Measurements from ENCODE around the gene C1R.

C1R gene

DNA sequence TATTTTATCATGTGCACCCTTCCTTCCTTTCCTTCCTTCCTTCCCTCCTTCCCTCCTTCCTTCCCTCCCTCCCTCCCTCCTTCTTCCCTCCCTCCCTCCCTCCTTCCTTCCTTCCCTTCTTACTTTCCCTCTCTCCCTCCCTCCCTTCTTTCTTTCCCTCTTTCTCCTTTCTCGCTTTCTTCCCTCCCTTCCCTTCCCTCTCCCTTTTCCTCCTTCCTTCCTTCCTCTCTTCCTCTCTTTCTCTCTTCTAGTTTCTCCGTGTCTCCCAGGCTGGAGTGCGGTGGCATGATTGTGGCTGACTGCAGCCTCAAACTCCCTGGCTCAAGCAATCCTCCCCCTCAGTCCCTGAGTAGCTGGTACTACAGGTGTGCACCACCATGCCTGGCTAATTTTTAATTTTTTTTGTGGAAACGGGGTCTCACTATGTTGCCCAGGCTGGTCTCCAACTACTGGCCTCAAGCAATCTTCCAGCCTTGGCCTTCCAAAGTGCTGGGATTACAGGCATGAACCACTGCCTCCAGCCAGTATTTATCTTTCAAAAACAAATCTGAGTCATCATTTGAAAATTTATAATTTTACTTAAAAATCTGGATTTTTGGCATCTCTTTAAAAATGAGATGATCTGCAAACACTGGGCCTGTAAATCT, 8.9 kb upstream of the C1R start:
- TF ChIP-seq, protein P1, sequence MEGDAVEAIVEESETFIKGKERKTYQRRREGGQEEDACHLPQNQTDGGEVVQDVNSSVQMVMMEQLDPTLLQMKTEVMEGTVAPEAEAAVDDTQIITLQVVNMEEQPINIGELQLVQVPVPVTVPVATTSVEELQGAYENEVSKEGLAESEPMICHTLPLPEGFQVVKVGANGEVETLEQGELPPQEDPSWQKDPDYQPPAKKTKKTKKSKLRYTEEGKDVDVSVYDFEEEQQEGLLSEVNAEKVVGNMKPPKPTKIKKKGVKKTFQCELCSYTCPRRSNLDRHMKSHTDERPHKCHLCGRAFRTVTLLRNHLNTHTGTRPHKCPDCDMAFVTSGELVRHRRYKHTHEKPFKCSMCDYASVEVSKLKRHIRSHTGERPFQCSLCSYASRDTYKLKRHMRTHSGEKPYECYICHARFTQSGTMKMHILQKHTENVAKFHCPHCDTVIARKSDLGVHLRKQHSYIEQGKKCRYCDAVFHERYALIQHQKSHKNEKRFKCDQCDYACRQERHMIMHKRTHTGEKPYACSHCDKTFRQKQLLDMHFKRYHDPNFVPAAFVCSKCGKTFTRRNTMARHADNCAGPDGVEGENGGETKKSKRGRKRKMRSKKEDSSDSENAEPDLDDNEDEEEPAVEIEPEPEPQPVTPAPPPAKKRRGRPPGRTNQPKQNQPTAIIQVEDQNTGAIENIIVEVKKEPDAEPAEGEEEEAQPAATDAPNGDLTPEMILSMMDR (IDR thresholded peaks at IDR 0.05; ENCODE audit: low read length) = no peak
- no peak for TF ChIP-seq EZH2 (IDR thresholded peaks at IDR 0.05; ENCODE audit: borderline replicate concordance, low read length)
- Histone ChIP-seq H3K4me2 (ENCODE audit: low read length) (no peak overlapping the region), H3F3A (ENCODE audit: insufficient read depth, low read length) (no peaks in the 10 kb centered on the region), H3K4me1 (ENCODE audit: insufficient read depth, low read length, severe bottlenecking) (no peaks in the 10 kb centered on the region), H3K36me3 (ENCODE audit: insufficient read depth, low read length) (no peaks in the 10 kb centered on the region; the same call in 1 of the 2 replicates), H3K9me2 (ENCODE audit: low read depth, low read length) (no peaks in the 10 kb centered on the region), H3K9ac (ENCODE audit: low read length) (no peak overlapping the region), H3K27ac (ENCODE audit: low read depth, low read length, poor library complexity, severe bottlenecking) (no peak overlapping the region), H3K27me3 (ENCODE audit: insufficient read depth, low read length) (no peaks in the 10 kb centered on the region; the same call in 1 of the 2 replicates), H3K79me2 (ENCODE audit: insufficient read depth, low read length) (no peaks in the 10 kb centered on the region), H4K20me1 (ENCODE audit: insufficient read depth, low read length) (no peaks in the 10 kb centered on the region), H3K4me3 (ENCODE audit: low read depth, low read length, poor library complexity, severe bottlenecking) (no peak overlapping the region), H3K9me3 (ENCODE audit: low read length) (peaks cover 6% of the 10 kb centered on the region; the same call in 1 of the 2 replicates), H2AFZ (ENCODE audit: low read length) (no peak overlapping the region)

GRCh38 chr12:7100239-7100638, 8.0 kb upstream of the C1R start:
- Histone ChIP-seq H3K4me1 (ENCODE audit: insufficient read depth, low read length, severe bottlenecking) (no peaks in the 10 kb centered on the region), H3K9ac (ENCODE audit: low read length) (no peak overlapping the region), H3K27ac (ENCODE audit: low read depth, low read length, poor library complexity, severe bottlenecking) (no peak overlapping the region), H3F3A (ENCODE audit: insufficient read depth, low read length) (no peaks in the 10 kb centered on the region), H3K27me3 (ENCODE audit: insufficient read depth, low read length) (no peaks in the 10 kb centered on the region), H3K9me3 (ENCODE audit: low read length) (no peaks in the 10 kb centered on the region), H3K36me3 (ENCODE audit: insufficient read depth, low read length) (no peaks in the 10 kb centered on the region), H3K9me2 (ENCODE audit: low read depth, low read length) (no peaks in the 10 kb centered on the region), H4K20me1 (ENCODE audit: insufficient read depth, low read length) (no peaks in the 10 kb centered on the region), H3K4me3 (ENCODE audit: low read depth, low read length, poor library complexity, severe bottlenecking) (no peak overlapping the region), H3K4me2 (ENCODE audit: low read length) (no peak overlapping the region), H2AFZ (ENCODE audit: low read length) (no peak overlapping the region), H3K79me2 (ENCODE audit: insufficient read depth, low read length) (no peaks in the 10 kb centered on the region)
- TF ChIP-seq, protein P1 (IDR thresholded peaks at IDR 0.05; ENCODE audit: low read length) = no peak
- TF ChIP-seq EZH2 (IDR thresholded peaks at IDR 0.05; ENCODE audit: borderline replicate concordance, low read length) = no peak

DNA sequence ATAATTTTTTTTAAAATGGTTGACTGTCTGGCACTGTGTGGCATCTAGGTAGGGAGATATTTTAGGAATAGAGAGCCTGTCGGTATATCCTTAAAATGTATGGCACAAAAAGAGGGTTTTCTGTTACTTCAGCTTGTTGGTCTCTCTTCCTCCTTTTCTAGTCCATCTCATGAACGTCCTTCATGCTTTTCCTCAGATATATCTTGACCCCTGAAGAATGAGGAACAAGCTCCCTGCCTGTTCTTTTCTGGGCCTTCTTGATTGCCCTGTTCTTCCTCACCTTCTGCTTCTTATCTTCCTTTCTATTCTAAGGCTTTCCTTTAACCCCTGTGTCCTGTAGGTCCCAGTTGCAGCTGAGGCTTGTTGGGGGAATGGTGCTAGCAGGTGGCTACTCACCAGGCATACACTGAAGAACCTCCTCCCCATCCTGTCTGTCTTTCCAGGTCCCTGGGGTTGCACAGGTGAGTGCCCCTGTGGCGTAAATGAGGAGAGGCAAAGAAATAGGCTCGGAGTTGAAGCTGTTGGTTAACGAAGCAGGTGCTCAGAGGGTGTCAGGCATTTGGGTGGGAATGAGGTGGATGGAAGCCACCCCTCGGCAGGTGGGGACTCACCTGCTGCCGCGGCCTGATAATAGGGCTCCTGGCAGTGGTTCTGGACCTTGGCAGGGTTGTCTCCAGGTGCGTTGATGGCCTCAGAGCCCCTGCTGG, 7.2 kb upstream of the C1R start:
- H3K36me3 ChIP-seq (ENCODE audit: insufficient read depth, low read length) = no peaks in the 10 kb centered on the region
- no peaks in the 10 kb centered on the region for H3F3A ChIP-seq (ENCODE audit: insufficient read depth, low read length)
- H3K4me2 ChIP-seq (ENCODE audit: low read length) = no peak overlapping the region
- H3K4me3 ChIP-seq (ENCODE audit: low read depth, low read length, poor library complexity, severe bottlenecking) = no peak overlapping the region
- no peaks in the 10 kb centered on the region for H3K9me2 ChIP-seq (ENCODE audit: low read depth, low read length)
- H4K20me1 ChIP-seq (ENCODE audit: insufficient read depth, low read length) = no peaks in the 10 kb centered on the region
- H3K4me1 ChIP-seq (ENCODE audit: insufficient read depth, low read length, severe bottlenecking) = no peaks in the 10 kb centered on the region
- H3K79me2 ChIP-seq (ENCODE audit: insufficient read depth, low read length) = no peaks in the 10 kb centered on the region
- TF ChIP-seq EZH2 (IDR thresholded peaks at IDR 0.05; ENCODE audit: borderline replicate concordance, low read length) = no peak
- TF ChIP-seq, protein P1 (IDR thresholded peaks at IDR 0.05; ENCODE audit: low read length) = no peak
- no peaks in the 10 kb centered on the region for H3K27me3 ChIP-seq (ENCODE audit: insufficient read depth, low read length)
- no peak overlapping the region for H2AFZ ChIP-seq (ENCODE audit: low read length)
- H3K27ac ChIP-seq (ENCODE audit: low read depth, low read length, poor library complexity, severe bottlenecking) = no peak overlapping the region
- no peak overlapping the region for H3K9ac ChIP-seq (ENCODE audit: low read length)
- no peaks in the 10 kb centered on the region for H3K9me3 ChIP-seq (ENCODE audit: low read length)
